Measurements from ENCODE around the gene ELAVL4. TPM values are rescaled to one million over a fixed set of nuclear protein-coding genes. Genes with fewer than 3 reads are reported as not detected.

Gene ELAVL4
- total and polyA plus RNA-seq, 4 donors = 0.02 to 0.51 TPM; not detected in 2

DNA sequence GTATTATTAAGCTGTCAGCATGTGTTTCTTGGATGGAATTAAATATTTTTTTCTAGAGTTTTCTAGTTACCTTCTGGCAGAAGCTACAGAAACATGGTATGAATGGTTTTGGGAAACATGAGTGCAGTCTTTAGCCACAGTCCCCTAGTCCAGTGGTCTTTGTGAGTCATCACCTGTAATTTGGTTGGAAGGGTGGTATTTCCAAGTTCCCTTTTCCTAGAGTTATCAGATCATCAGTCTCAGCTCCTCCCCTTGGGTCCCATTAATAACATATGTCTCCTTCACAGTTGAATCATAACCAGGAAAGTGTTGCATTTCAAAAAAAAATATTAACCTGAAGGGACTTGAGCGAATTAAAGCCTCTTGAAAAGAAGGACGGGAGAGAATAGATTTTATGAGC, 27.0 kb downstream of the ELAVL4 start:
- Histone ChIP-seq H3K4me1 (ENCODE audit: control insufficient read depth in 4 of 4, insufficient read depth in 4 of 4, low read length in 3 of 4) (no peaks in the 10 kb centered on the region), H3K27me3 (ENCODE audit: control insufficient read depth in 4 of 4, insufficient read depth in 4 of 4, low read length in 3 of 4) (peaks cover 0 to 3% (median 0%) of the 10 kb centered on the region in 4 donors), H3K9ac (ENCODE audit: low read depth in 1 of 2, low read length in 2 of 2) (no peak overlapping the region), H3K4me3 (ENCODE audit: low read depth in 1 of 3, low read length in 3 of 3) (no peak overlapping the region), H3K36me3 (ENCODE audit: control insufficient read depth in 4 of 4, insufficient read depth in 3 of 4, low read depth in 1 of 4, low read length in 3 of 4) (no peaks in the 10 kb centered on the region), H3K27ac (ENCODE audit: low read depth in 1 of 2, low read length in 2 of 2) (no peak overlapping the region), H3K9me3 (ENCODE audit: control insufficient read depth in 4 of 4, low read length in 3 of 4) (no peaks in the 10 kb centered on the region)
- 91% methylated on average over 2 of the region's 2 CpGs for WGBS
- DNase-seq (ENCODE audit: low spot score) = no peak
- no peak for TF ChIP-seq REST (IDR thresholded peaks at IDR 0.05)
- TF ChIP-seq NR2F2 (IDR thresholded peaks at IDR 0.05) = no peak
- TF ChIP-seq TAF1 (conservative IDR thresholded peaks at IDR 0.05) = no peak
- no peak for TF ChIP-seq FOXA1 (IDR thresholded peaks at IDR 0.05)
- TF ChIP-seq, protein P1, sequence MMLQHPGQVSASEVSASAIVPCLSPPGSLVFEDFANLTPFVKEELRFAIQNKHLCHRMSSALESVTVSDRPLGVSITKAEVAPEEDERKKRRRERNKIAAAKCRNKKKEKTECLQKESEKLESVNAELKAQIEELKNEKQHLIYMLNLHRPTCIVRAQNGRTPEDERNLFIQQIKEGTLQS (IDR thresholded peaks at IDR 0.05) = no peak
- no peak for TF ChIP-seq RAD21 (IDR thresholded peaks at IDR 0.05)
- no peak for TF ChIP-seq SP1 (IDR thresholded peaks at IDR 0.05)
- no peak for TF ChIP-seq HNF4A (conservative IDR thresholded peaks at IDR 0.05)
- no peak for TF ChIP-seq JUND (IDR thresholded peaks at IDR 0.05)
- TF ChIP-seq, protein P2, sequence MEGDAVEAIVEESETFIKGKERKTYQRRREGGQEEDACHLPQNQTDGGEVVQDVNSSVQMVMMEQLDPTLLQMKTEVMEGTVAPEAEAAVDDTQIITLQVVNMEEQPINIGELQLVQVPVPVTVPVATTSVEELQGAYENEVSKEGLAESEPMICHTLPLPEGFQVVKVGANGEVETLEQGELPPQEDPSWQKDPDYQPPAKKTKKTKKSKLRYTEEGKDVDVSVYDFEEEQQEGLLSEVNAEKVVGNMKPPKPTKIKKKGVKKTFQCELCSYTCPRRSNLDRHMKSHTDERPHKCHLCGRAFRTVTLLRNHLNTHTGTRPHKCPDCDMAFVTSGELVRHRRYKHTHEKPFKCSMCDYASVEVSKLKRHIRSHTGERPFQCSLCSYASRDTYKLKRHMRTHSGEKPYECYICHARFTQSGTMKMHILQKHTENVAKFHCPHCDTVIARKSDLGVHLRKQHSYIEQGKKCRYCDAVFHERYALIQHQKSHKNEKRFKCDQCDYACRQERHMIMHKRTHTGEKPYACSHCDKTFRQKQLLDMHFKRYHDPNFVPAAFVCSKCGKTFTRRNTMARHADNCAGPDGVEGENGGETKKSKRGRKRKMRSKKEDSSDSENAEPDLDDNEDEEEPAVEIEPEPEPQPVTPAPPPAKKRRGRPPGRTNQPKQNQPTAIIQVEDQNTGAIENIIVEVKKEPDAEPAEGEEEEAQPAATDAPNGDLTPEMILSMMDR (IDR thresholded peaks at IDR 0.05; ENCODE audit: low read depth, low read length, missing input control) = no peak
- no peak for TF ChIP-seq EGR1 (IDR thresholded peaks at IDR 0.05; ENCODE audit: low read depth in 2 of 2)
- TF ChIP-seq ZBTB33 (IDR thresholded peaks at IDR 0.05) = no peak
- no peak for TF ChIP-seq RXRA (IDR thresholded peaks at IDR 0.05)
- no peak for TF ChIP-seq FOXA2 (IDR thresholded peaks at IDR 0.05)
- TF ChIP-seq HNF4G (IDR thresholded peaks at IDR 0.05) = no peak
- no peak for TF ChIP-seq MAX (IDR thresholded peaks at IDR 0.05)
- no peak for TF ChIP-seq GABPA (IDR thresholded peaks at IDR 0.05 in 1 of 2, conservative IDR thresholded peaks at IDR 0.05 in 1 of 2)
- TF ChIP-seq YY1 (IDR thresholded peaks at IDR 0.05) = no peak
